CD4-positive, alpha-beta T cell treated with Interleukin-10 for 1 hour (primary cell): ENCODE data around the gene UNC79.

ENCODE experiments used
- DNase-seq: peaks from one replicate; pipeline ENCODE4 v3.0.0-alpha.2; 2020

Gene UNC79

GRCh38 chr14:93731753-93732152 lies 301.0 kb downstream of the UNC79 start:
- no peak for DNase-seq

GRCh38 chr14:93732524-93732923 lies 301.8 kb downstream of the UNC79 start:
- DNase-seq, result no peak

GRCh38 chr14:93733231-93733630 lies 302.5 kb downstream of the UNC79 start:
- DNase-seq, result no peak

- no peak for DNase-seq
Observed at GRCh38 chr14:93733631-93734030, 302.9 kb downstream of the UNC79 start.

GRCh38 chr14:93734086-93734822 lies 303.5 kb downstream of the UNC79 start:
- no peak for DNase-seq

GRCh38 chr14:93735206-93735605 lies 304.5 kb downstream of the UNC79 start:
- DNase-seq, result no peak

- no peak for DNase-seq
Observed at GRCh38 chr14:93736378-93737014, 305.8 kb downstream of the UNC79 start.

GRCh38 chr14:93737634-93738033 lies 306.9 kb downstream of the UNC79 start:
- no peak for DNase-seq

- DNase-seq, result no peak
Observed at GRCh38 chr14:93741556-93742230, 311.0 kb downstream of the UNC79 start.

- no peak for DNase-seq
Observed at GRCh38 chr14:93742761-93743160, 312.0 kb downstream of the UNC79 start.

GRCh38 chr14:93743270-93744060 lies 312.7 kb downstream of the UNC79 start:
- no peak for DNase-seq

GRCh38 chr14:93744176-93744575 lies 313.4 kb downstream of the UNC79 start:
- DNase-seq, result no peak

GRCh38 chr14:93744876-93745275 lies 314.1 kb downstream of the UNC79 start:
- no peak for DNase-seq

- DNase-seq, result no peak
Observed at GRCh38 chr14:93745603-93746273, 315.0 kb downstream of the UNC79 start.

GRCh38 chr14:93747102-93747501 lies 316.4 kb downstream of the UNC79 start:
- DNase-seq, result no peak

GRCh38 chr14:93747560-93747959 lies 316.8 kb downstream of the UNC79 start:
- DNase-seq, result no peak

- DNase-seq, result no peak
Observed at GRCh38 chr14:93748208-93749075, 317.7 kb downstream of the UNC79 start.

GRCh38 chr14:93749076-93749420 lies 318.3 kb downstream of the UNC79 start:
- no peak for DNase-seq

- DNase-seq, result no peak
Observed at GRCh38 chr14:93751946-93752655, 321.4 kb downstream of the UNC79 start.

GRCh38 chr14:93752980-93753561 lies 322.3 kb downstream of the UNC79 start:
- no peak for DNase-seq

GRCh38 chr14:93753647-93754046 lies 322.9 kb downstream of the UNC79 start:
- no peak for DNase-seq
